Natural killer cell (primary cell): ENCODE data around the gene CTXND2. TPM values are rescaled to one million over a fixed set of nuclear protein-coding genes. Genes with fewer than 3 reads are reported as not detected.

Experiments used
- ATAC-seq, 3 donors: fragments of 150-1000 bp in 2 of 3; fragments of 200-7000 bp in 1 of 3; cut with Tn5 transposase; 1 replicate in 1 of 3; 2 replicates in 2 of 3; pipeline ENCODE4 v1.10.0; 2021; ENCODE audit warnings: mild to moderate bottlenecking in 2 of 3, moderate library complexity in 2 of 3
- DNase-seq, 2 donors: peaks; one replicate each; pipeline versions ENCODE4 v3.0.0 to v3.0.0-alpha.2; 2013 to 2021; ENCODE audit warnings: mixed read lengths in 1 of 2
- H3K27ac ChIP-seq: one replicate; pipeline ENCODE4 v1.5.1; 2013; ENCODE audit warnings: mild to moderate bottlenecking, low read length
- H3K27me3 ChIP-seq: one replicate; pipeline ENCODE4 v1.6.1; 2013; ENCODE audit warnings: low read length; ENCODE audit not compliant: control insufficient read depth, insufficient read depth
- H3K36me3 ChIP-seq: one replicate; pipeline ENCODE4 v1.6.1; 2013; ENCODE audit warnings: low read length; ENCODE audit not compliant: control insufficient read depth, insufficient read depth
- H3K4me1 ChIP-seq: one replicate; pipeline ENCODE4 v1.6.1; 2013; ENCODE audit warnings: low read length; ENCODE audit not compliant: control insufficient read depth, insufficient read depth
- H3K4me3 ChIP-seq: one replicate; pipeline ENCODE4 v1.5.1; 2013; ENCODE audit warnings: low read length
- H3K9me3 ChIP-seq: one replicate; pipeline ENCODE4 v1.6.1; 2013; ENCODE audit warnings: low read length; ENCODE audit not compliant: control insufficient read depth, insufficient read depth
- H3K27ac Mint-ChIP-seq, 2 donors: one replicate each; pipeline ENCODE4 v1.8.0; 2022; ENCODE audit warnings: mild to moderate bottlenecking in 2 of 2, mixed read lengths in 2 of 2, moderate library complexity in 1 of 2
- H3K27me3 Mint-ChIP-seq, 2 donors: one replicate each; pipeline ENCODE4 v1.8.0; 2022; ENCODE audit warnings: low read depth in 2 of 2, mixed read lengths in 2 of 2
- H3K36me3 Mint-ChIP-seq: one replicate; pipeline ENCODE4 v1.8.0; 2022; ENCODE audit warnings: mixed read lengths
- H3K4me1 Mint-ChIP-seq, 2 donors: one replicate each; pipeline ENCODE4 v1.8.0; 2022; ENCODE audit warnings: mixed read lengths in 2 of 2
- H3K4me3 Mint-ChIP-seq: one replicate; pipeline ENCODE4 v1.8.0; 2022; ENCODE audit warnings: mild to moderate bottlenecking, moderate library complexity, mixed read lengths
- H3K9me3 Mint-ChIP-seq, 2 donors: one replicate each; pipeline ENCODE4 v1.8.0; 2022; ENCODE audit warnings: mixed read lengths in 2 of 2
- WGBS: methylation state at CpG from one replicate; pipeline ENCODE4 v1.1.7; 2013; ENCODE audit warnings: missing lambda C conversion rate; ENCODE audit not compliant: insufficient coverage; 5-methylcytosine and 5-hydroxymethylcytosine counted together
- intact Hi-C: fragments of 100-400 bp; cut with micrococcal nuclease; formaldehyde crosslinking; loops from one replicate; pipeline ENCODE4 v1.14.2; 2022
- total RNA-seq, 4 donors: library from RNA; stranded (reverse); fragments of 120-200 nt in 1 of 4; gene quantifications; one replicate each; pipeline versions ENCODE4 v1.2.3 to v1.2.4, GENCODE V29; 2013 to 2022
- TF ChIP-seq, protein P1 (sequence below): fragments of 200-600 bp; IDR thresholded peaks from one replicate; pipeline ENCODE4 v1.8.0; 2022; ENCODE audit warnings: antibody characterized with exemption

CTXND2 gene
- total RNA-seq, 3 donors from 2014 or later (not counting 1 experiment from before 2014, with no cell fraction given), result not detected

DNA sequence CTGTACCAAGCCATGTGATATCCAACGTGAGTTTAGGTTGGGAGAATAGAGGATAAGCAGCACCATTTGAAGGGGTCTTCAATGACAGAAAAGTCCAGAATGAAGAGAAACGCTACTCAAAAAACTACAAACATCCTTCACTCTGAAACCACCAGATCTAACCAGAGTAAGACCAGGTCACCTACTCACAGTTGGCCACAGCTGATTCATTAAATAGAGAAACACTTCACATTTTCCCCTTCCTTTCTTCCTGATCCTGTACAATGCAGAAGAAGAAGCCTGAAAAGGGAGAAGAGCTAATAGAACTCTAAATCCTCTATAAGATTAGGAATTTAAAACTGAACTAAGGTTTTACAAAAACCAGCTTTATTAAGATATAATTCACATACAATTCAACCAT, 19.9 kb downstream of the CTXND2 start:
- H3K27ac Mint-ChIP-seq, result no peak overlapping the region
- DNase-seq, result no peak
- TF ChIP-seq, protein P1, sequence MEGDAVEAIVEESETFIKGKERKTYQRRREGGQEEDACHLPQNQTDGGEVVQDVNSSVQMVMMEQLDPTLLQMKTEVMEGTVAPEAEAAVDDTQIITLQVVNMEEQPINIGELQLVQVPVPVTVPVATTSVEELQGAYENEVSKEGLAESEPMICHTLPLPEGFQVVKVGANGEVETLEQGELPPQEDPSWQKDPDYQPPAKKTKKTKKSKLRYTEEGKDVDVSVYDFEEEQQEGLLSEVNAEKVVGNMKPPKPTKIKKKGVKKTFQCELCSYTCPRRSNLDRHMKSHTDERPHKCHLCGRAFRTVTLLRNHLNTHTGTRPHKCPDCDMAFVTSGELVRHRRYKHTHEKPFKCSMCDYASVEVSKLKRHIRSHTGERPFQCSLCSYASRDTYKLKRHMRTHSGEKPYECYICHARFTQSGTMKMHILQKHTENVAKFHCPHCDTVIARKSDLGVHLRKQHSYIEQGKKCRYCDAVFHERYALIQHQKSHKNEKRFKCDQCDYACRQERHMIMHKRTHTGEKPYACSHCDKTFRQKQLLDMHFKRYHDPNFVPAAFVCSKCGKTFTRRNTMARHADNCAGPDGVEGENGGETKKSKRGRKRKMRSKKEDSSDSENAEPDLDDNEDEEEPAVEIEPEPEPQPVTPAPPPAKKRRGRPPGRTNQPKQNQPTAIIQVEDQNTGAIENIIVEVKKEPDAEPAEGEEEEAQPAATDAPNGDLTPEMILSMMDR, result no peak
- ATAC-seq, result no peak
- Histone ChIP-seq H3K4me1 (no peaks in the 10 kb centered on the region), H3K9me3 (no peaks in the 10 kb centered on the region), H3K27ac (no peak overlapping the region), H3K27me3 (no peaks in the 10 kb centered on the region), H3K4me3 (no peak overlapping the region), H3K36me3 (no peaks in the 10 kb centered on the region)
- no peaks in the 10 kb centered on the region for H3K27me3 Mint-ChIP-seq
- no peaks in the 10 kb centered on the region for H3K9me3 Mint-ChIP-seq
- H3K36me3 Mint-ChIP-seq, result no peaks in the 10 kb centered on the region
- H3K4me1 Mint-ChIP-seq, result no peaks in the 10 kb centered on the region
- no peak overlapping the region for H3K4me3 Mint-ChIP-seq
- intact Hi-C loops, result no loop called here
- WGBS, result 100% methylated on average over 2 of the region's 2 CpGs

DNA sequence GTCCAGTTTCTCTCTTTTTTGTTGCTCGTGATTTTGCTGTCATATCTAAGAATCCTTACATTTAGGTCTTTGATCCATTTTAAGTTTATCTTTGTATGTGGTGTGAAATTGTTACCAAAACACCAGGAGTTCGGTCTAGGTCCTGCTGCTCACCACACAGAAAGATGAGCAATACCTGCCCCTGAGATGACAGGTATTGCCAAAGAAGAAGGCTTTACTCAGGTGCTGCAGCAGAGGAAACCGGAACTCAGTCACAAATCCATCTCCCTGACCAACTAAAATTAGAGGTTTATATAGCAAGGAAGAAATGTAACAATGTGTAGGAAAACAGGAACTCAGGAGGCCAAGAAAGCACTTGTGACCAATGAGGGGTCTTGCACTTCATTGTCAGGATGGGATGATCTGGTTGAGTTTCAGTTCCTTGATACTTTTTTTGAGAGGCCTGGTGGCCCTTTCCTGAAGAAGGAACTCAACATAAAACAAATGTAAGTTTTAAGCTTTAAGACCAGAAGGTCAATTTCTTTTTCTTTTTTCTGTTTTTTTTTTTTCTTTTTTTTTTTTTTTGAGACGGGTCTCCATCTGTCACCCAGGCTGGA, 22.7 kb downstream of the CTXND2 start:
- no peaks in the 10 kb centered on the region for H3K9me3 Mint-ChIP-seq
- no peak for DNase-seq
- Histone ChIP-seq H3K36me3 (no peaks in the 10 kb centered on the region), H3K27ac (no peak overlapping the region), H3K4me1 (no peaks in the 10 kb centered on the region), H3K27me3 (no peaks in the 10 kb centered on the region), H3K9me3 (no peaks in the 10 kb centered on the region), H3K4me3 (no peak overlapping the region)
- H3K36me3 Mint-ChIP-seq, result no peaks in the 10 kb centered on the region
- ATAC-seq, result no peak
- H3K4me3 Mint-ChIP-seq, result no peak overlapping the region
- no peak overlapping the region for H3K27ac Mint-ChIP-seq
- TF ChIP-seq, protein P1, result no peak
- intact Hi-C loops, result no loop called here
- H3K4me1 Mint-ChIP-seq, result no peaks in the 10 kb centered on the region
- WGBS, result 93% methylated on average over 2 of the region's 4 CpGs
- no peaks in the 10 kb centered on the region for H3K27me3 Mint-ChIP-seq

DNA sequence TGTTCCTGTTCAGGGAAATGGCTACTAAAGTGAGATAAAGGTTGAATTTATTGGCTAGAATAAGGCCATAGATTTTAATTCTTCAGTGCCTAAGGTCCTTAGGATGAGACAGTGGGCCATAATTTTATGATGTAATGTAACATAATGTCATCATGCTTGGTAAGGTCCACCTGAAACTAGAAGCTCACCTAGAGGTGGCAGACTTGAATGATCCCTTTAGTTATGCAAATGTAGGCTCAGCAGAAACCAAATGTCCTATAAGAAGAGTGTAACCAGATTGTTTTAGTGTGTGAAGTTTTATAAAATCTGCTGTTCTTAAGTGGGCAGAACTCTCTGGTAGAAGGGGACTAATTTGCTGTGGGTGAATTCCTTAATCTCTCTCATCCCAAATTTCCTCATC, 25.7 kb downstream of the CTXND2 start:
- Mint-ChIP-seq H3K9me3 (no peaks in the 10 kb centered on the region), H3K27ac (no peak overlapping the region), H3K27me3 (no peaks in the 10 kb centered on the region), H3K4me3 (no peak overlapping the region), H3K36me3 (no peaks in the 10 kb centered on the region), H3K4me1 (no peaks in the 10 kb centered on the region)
- ATAC-seq (no peak), DNase-seq (no peak)
- intact Hi-C loops, result no loop called here
- Histone ChIP-seq H3K4me1 (no peaks in the 10 kb centered on the region), H3K27me3 (no peaks in the 10 kb centered on the region), H3K36me3 (no peaks in the 10 kb centered on the region), H3K4me3 (no peak overlapping the region), H3K27ac (no peak overlapping the region), H3K9me3 (no peaks in the 10 kb centered on the region)
- TF ChIP-seq, protein P1, result no peak

DNA sequence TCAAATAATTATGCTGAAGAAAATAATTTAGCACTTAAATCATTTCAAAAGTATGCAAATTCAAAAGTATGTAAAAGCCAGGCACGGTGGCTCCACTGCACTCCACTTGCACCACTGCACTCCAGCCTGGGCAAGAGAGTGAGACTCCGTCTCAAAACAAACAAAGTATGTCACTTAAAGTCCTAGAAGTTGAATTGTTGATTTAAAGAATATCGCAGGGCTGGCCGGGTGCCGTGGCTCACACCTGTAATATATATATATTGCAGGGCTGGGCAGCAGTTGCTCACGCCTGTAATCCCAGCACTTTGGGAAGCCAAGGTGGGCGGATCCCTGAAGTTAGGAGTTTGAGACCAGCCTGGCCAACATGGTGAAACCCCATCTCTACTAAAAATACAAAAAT, 30.5 kb downstream of the CTXND2 start:
- Mint-ChIP-seq H3K9me3 (no peaks in the 10 kb centered on the region), H3K36me3 (no peaks in the 10 kb centered on the region), H3K4me1 (peaks cover 3 to 4% of the 10 kb centered on the region in 2 donors), H3K27ac (no peak overlapping the region), H3K4me3 (no peak overlapping the region), H3K27me3 (no peaks in the 10 kb centered on the region)
- peaks cover 2% of the 10 kb centered on the region for H3K4me1 ChIP-seq
- no peak for ATAC-seq
- no peaks in the 10 kb centered on the region for H3K9me3 ChIP-seq
- TF ChIP-seq, protein P1, result no peak
- no peaks in the 10 kb centered on the region for H3K36me3 ChIP-seq
- no peaks in the 10 kb centered on the region for H3K27me3 ChIP-seq
- 95% methylated on average over 7 of the region's 7 CpGs for WGBS
- no peak for DNase-seq
- intact Hi-C loops, result no loop called here
- H3K4me3 ChIP-seq, result no peak overlapping the region
- no peak overlapping the region for H3K27ac ChIP-seq
